ENCODE data around the gene ANKRD65. TPM values are rescaled to one million over a fixed set of nuclear protein-coding genes. Genes with fewer than 3 reads are reported as not detected.
"Not testable (repeated sequence)": the region's sequence is repeated elsewhere in the genome, so short reads cannot be mapped to it uniquely, and the experiment has no call there.

The ANKRD65 gene
- polyA plus RNA-seq, 4 donors = 1.6 to 23.4 (median 9.1) TPM

- peak; percentile 93 to 96 (median 94) for DNase-seq (ENCODE audit: low read depth in 4 of 4, low spot score in 3 of 4)
Measured at GRCh38 chr1:1399187-1399871, 21.7 kb downstream of the ANKRD65 start, which contains the start of gene CCNL2. Gene CCNL2, minus strand, starts transcription at chr1:1399335. Its CDS starts 29 bp downstream, at chr1:1399306.

- DNase-seq (ENCODE audit: low read depth in 4 of 4, low spot score in 3 of 4) = no peak
Measured at GRCh38 chr1:1398677-1399186, 22.3 kb downstream of the ANKRD65 start.

- no peak for DNase-seq (ENCODE audit: low read depth in 4 of 4, low spot score in 3 of 4)
Measured at GRCh38 chr1:1397839-1398523, 23.1 kb downstream of the ANKRD65 start.

- DNase-seq (ENCODE audit: low read depth in 4 of 4, low spot score in 3 of 4) = no peak
Measured at GRCh38 chr1:1395166-1395565, 25.9 kb downstream of the ANKRD65 start.

GRCh38 chr1:1394116-1394515 is 27.0 kb downstream of the ANKRD65 start:
- no peak for DNase-seq (ENCODE audit: low read depth in 4 of 4, low spot score in 3 of 4)

GRCh38 chr1:1393428-1393827 is 27.6 kb downstream of the ANKRD65 start:
- DNase-seq (ENCODE audit: low read depth in 4 of 4, low spot score in 3 of 4) = no peak

- DNase-seq (ENCODE audit: low read depth in 4 of 4, low spot score in 3 of 4) = no peak
Measured at GRCh38 chr1:1393014-1393413, 28.1 kb downstream of the ANKRD65 start.

- no peak for DNase-seq (ENCODE audit: low read depth in 4 of 4, low spot score in 3 of 4)
Measured at GRCh38 chr1:1391225-1391624, 29.9 kb downstream of the ANKRD65 start.

GRCh38 chr1:1390675-1391074 is 30.4 kb downstream of the ANKRD65 start:
- DNase-seq (ENCODE audit: low read depth in 4 of 4, low spot score in 3 of 4) = no peak

- DNase-seq (ENCODE audit: low read depth in 4 of 4, low spot score in 3 of 4) = no peak
Measured at GRCh38 chr1:1388078-1388472, 33.0 kb downstream of the ANKRD65 start.

GRCh38 chr1:1387098-1388077 is 33.7 kb downstream of the ANKRD65 start:
- no peak for DNase-seq (ENCODE audit: low read depth in 4 of 4, low spot score in 3 of 4)

GRCh38 chr1:1385931-1386330 is 35.1 kb downstream of the ANKRD65 start:
- no peak for DNase-seq (ENCODE audit: low read depth in 4 of 4, low spot score in 3 of 4)

GRCh38 chr1:1385339-1385738 is 35.7 kb downstream of the ANKRD65 start:
- not testable (repeated sequence) for DNase-seq (ENCODE audit: low read depth in 4 of 4, low spot score in 3 of 4)

- no peak for DNase-seq (ENCODE audit: low read depth in 4 of 4, low spot score in 3 of 4)
Measured at GRCh38 chr1:1381294-1381693, 39.8 kb downstream of the ANKRD65 start.

- DNase-seq (ENCODE audit: low read depth in 4 of 4, low spot score in 3 of 4) = no peak
Measured at GRCh38 chr1:1380860-1381259, 40.2 kb downstream of the ANKRD65 start.

GRCh38 chr1:1377540-1378205 is 43.4 kb downstream of the ANKRD65 start:
- no peak for DNase-seq (ENCODE audit: low read depth in 4 of 4, low spot score in 3 of 4)

GRCh38 chr1:1376551-1377226 is 44.4 kb downstream of the ANKRD65 start:
- DNase-seq (ENCODE audit: low read depth in 4 of 4, low spot score in 3 of 4) = no peak

GRCh38 chr1:1374929-1375662 is 46.0 kb downstream of the ANKRD65 start, which contains the start of gene AURKAIP1:
Gene AURKAIP1, minus strand, starts transcription at chr1:1375207. Its CDS starts 451 bp downstream, at chr1:1374756.
- DNase-seq (ENCODE audit: low read depth in 4 of 4, low spot score in 3 of 4) = peak; percentile 99 to 100 (median 100)

GRCh38 chr1:1374589-1374928 is 46.5 kb downstream of the ANKRD65 start:
- no peak for DNase-seq (ENCODE audit: low read depth in 4 of 4, low spot score in 3 of 4)

All from left renal pelvis (tissue), 4 donors.